Right atrium auricular region (tissue), 2 donors: ENCODE results near the gene ALS2CL. TPM values are rescaled to one million over a fixed set of nuclear protein-coding genes. Genes with fewer than 3 reads are reported as not detected.

Experiments
- DNase-seq: peaks from one replicate; pipeline ENCODE4 v3.0.0-alpha.2; 2019; ENCODE audit warnings: low spot score
- H3K27ac ChIP-seq, 2 donors: fragments of 200-600 bp; sonication (generic); 1 replicate in 1 of 2; 2 replicates in 1 of 2; pipeline ENCODE4 v1.5.1; 2016 to 2019
- H3K27me3 ChIP-seq, 2 donors: fragments of 200-600 bp; sonication (generic); one replicate each; pipeline versions ENCODE4 v1.5.1 to v1.6.0; 2017 to 2019
- H3K36me3 ChIP-seq: fragments of 200-600 bp; sonication (generic); one replicate; pipeline ENCODE4 v1.5.1; 2016
- H3K4me1 ChIP-seq, 2 donors: fragments of 200-600 bp; sonication (generic); one replicate each; pipeline versions ENCODE4 v1.5.1 to v1.6.0; 2017 to 2019
- H3K4me3 ChIP-seq, 2 donors: fragments of 200-600 bp; sonication (generic); 1 replicate in 1 of 2; 2 replicates in 1 of 2; pipeline ENCODE4 v1.5.1; 2017 to 2019; ENCODE audit warnings: mild to moderate bottlenecking in 1 of 2, moderate library complexity in 1 of 2
- H3K9me3 ChIP-seq, 2 donors: fragments of 200-600 bp; sonication (generic); one replicate each; pipeline ENCODE4 v1.5.1; 2019
- total RNA-seq, 2 donors: library from RNA; depleted of rRNA; stranded (reverse); fragments of >200 nt; gene quantifications; one replicate each; pipeline ENCODE4 v1.1.0, GENCODE V29; 2016
- TF ChIP-seq, protein P1 (sequence below), 2 donors: fragments of 200-600 bp; sonication (generic); IDR thresholded peaks; one replicate each; pipeline ENCODE4 v1.5.1; 2019; ENCODE audit warnings: antibody characterized with exemption in 2 of 2

The ALS2CL gene
- total RNA-seq, 2 donors from 2014 or later: 8.3 to 12.5 TPM

DNA sequence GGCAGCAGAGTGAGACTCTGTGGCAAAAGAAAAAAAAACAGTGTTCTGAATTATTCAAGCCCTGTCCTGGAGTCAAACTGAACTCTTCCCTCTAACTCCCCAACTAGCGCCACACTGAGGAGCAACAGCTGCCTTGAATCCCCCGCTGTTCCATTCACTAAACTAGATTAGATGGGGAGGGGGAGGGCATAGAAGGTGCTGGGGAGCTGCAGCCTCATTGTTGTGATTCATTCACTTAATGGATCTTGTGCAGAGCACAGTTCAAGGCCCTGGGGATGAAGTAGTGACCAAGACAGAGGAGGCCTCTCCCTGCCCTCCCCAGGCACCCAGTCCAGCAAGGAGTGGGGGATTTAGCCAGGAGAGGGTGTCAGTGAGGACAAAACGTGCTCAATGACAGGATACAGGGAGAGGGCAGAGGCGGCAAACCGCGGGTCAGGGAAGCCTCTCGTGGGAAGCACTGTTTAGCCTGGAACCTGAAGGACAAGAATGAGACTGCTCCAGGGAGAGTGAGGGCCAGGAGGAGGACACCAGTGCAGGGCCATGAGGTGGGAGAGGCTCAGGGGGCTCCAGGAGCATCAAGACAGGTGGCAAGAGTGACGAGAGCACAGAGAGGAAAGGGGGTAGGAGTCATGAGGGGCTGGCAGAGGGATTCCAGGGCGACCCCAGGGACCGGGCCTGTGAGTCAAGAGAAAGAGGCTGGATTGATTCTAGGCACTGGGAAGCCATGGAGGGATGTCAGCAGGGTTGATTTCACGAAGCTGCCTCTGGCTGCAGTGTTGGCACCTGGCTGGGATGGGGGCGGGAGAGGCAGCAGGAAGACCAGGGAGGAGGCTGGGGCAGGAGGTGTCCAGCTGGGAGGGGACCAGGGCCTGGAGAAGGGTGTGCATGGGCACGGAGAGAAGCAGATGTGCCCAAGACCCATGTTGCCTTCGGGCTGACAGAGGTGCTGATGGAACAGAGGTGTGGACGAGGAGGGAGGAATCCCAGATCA, 31.4 kb downstream of the ALS2CL start:
- H3K27me3 ChIP-seq: no peaks in the 10 kb centered on the region
- DNase-seq: peak; percentile 49
- H3K27ac ChIP-seq: no peak overlapping the region
- no peak overlapping the region for H3K4me3 ChIP-seq
- TF ChIP-seq, protein P1, sequence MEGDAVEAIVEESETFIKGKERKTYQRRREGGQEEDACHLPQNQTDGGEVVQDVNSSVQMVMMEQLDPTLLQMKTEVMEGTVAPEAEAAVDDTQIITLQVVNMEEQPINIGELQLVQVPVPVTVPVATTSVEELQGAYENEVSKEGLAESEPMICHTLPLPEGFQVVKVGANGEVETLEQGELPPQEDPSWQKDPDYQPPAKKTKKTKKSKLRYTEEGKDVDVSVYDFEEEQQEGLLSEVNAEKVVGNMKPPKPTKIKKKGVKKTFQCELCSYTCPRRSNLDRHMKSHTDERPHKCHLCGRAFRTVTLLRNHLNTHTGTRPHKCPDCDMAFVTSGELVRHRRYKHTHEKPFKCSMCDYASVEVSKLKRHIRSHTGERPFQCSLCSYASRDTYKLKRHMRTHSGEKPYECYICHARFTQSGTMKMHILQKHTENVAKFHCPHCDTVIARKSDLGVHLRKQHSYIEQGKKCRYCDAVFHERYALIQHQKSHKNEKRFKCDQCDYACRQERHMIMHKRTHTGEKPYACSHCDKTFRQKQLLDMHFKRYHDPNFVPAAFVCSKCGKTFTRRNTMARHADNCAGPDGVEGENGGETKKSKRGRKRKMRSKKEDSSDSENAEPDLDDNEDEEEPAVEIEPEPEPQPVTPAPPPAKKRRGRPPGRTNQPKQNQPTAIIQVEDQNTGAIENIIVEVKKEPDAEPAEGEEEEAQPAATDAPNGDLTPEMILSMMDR (IDR thresholded peaks at IDR 0.05): no peak
- no peaks in the 10 kb centered on the region for H3K9me3 ChIP-seq
- peaks cover 0 to 50% of the 10 kb centered on the region in 2 donors for H3K4me1 ChIP-seq
- H3K36me3 ChIP-seq: no peaks in the 10 kb centered on the region

DNA sequence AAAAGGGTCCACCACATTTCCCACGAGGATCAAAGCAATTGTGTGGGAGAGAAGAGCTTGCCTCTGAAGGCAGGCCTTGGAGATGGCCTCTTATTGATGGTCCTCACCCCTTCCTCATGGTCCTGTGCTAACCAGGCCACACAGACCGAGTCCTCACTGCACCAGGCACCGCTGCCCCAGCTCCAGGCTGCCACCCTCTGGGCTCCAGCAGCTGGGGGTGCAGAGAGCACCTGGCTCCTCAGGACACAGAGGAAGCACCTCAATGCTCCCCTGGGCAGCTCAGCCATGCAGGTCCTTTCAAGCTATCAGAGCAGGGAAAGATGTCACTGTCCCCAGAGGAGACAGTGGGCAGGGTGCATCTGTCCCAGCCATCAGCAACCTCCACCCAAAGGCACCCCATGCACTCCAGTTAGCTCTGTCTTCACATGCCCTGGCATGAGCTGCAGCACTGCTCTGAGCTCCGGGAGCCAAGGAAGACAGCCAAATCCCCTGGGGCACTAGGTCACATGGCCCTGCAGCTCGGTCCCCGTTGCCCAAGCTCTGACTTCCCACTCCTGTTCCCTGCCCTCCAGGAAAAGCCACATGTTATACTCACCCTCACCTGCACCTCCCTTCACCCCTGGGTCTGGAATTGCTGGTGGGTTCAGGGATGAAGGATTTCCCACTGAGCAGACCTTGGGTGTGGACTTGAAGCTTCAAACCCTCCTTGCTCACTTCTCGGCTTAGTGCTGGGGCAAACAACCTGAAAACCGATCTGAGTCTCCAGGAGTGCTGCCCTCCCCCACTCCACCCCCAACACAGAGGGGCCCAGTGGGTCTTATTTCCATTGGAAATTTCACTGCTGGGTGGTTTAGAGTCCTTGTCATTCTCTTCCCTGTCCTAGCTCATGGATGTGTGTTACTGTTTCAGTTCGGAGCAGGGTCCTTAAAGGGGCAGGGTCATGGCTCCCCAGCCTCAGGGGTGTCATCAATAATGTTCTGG, 32.6 kb downstream of the ALS2CL start:
- Histone ChIP-seq H3K9me3 (no peaks in the 10 kb centered on the region), H3K4me3 (no peak overlapping the region), H3K36me3 (no peaks in the 10 kb centered on the region), H3K4me1 (peaks cover 0 to 40% of the 10 kb centered on the region in 2 donors), H3K27ac (no peak overlapping the region), H3K27me3 (no peaks in the 10 kb centered on the region)
- TF ChIP-seq, protein P1 (IDR thresholded peaks at IDR 0.05): no peak
- DNase-seq: peak; percentile 51

DNA sequence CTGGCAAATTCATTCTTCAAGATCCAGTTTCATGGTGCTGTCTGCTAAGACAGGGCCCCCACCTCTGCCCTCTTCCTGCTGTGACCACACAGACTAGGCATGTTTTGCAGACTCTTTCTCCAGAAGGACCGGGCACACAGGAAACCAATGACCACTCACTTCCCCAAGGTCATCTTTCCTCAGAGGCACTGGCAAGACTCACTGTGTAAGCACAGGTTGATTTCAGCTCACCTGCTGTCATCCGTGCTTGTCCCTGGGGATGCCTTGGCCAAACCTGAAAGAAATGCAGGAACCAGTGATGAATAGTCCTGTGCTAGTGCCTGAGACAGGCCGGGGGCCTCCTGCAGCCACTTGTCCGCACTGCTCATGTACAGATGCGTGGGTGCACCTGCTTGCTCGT, 33.5 kb downstream of the ALS2CL start:
- Histone ChIP-seq H3K4me1 (peaks cover 0 to 32% of the 10 kb centered on the region in 2 donors), H3K27ac (no peak overlapping the region), H3K4me3 (no peak overlapping the region), H3K36me3 (no peaks in the 10 kb centered on the region), H3K27me3 (no peaks in the 10 kb centered on the region), H3K9me3 (no peaks in the 10 kb centered on the region)
- TF ChIP-seq, protein P1 (IDR thresholded peaks at IDR 0.05): no peak
- peak; percentile 34 for DNase-seq

DNA sequence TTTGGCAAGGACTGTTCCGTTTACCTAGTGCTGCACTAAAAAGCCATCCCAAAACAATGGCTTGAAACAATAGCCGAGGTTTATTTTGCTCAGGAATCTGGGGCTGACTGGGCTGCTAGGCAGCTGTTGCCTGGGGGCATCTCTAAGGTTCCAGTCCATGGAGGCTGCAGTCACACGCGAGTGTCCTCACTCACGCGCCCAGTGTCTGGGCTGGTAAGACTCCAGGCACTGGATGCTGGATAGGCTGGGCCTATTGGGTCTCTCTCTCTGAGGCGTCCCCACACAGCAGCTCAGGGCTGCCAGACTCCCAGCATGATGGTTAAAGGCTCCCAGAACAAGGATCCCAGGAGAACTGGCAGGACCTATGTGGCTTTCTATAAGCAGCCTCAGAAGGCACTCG, 34.2 kb downstream of the ALS2CL start:
- Histone ChIP-seq H3K36me3 (no peaks in the 10 kb centered on the region), H3K4me3 (no peak overlapping the region), H3K27ac (no peak overlapping the region), H3K9me3 (no peaks in the 10 kb centered on the region), H3K4me1 (peaks cover 0 to 29% of the 10 kb centered on the region in 2 donors), H3K27me3 (no peaks in the 10 kb centered on the region)
- TF ChIP-seq, protein P1 (IDR thresholded peaks at IDR 0.05): no peak
- DNase-seq: peak; percentile 30

DNA sequence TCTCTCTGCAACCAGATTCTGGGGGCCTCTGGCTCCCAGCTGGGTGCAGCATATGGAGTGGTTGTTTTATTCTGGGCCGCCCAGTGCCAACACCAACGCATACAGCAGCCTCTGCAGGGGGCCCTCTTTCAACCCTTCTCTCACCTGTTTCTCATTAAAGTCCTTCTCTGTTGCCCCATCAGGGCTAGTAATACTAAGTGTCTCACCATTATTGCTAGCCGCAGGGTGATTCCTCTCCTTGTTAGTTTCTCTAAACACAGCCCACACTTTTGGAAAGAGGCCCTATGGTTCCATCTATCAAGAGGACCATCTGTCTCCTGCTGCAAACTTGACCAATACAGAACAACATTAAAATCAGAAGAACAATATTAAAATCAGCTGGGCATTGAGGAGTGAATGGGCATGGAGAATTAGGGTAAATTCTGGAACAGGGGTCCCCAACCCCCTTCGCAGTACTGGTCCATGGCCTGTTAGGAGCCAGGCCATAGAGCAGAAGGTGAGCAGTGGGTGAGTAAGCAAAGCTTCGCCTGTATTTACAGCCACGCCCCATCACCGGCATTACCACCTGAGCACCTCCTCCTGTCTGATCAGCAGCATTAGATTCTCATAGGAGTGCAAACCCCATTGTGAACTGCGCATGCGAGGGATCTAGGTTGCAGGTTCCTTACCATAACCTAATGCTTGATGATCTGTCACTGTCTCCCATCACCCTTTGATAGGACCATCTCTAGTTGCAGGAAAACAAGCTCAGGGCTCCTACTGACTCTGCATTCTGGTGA, 36.5 kb downstream of the ALS2CL start:
- DNase-seq: no peak
- Histone ChIP-seq H3K27ac (no peak overlapping the region), H3K36me3 (no peaks in the 10 kb centered on the region), H3K9me3 (no peaks in the 10 kb centered on the region), H3K27me3 (no peaks in the 10 kb centered on the region), H3K4me1 (peaks cover 0 to 9% of the 10 kb centered on the region in 2 donors), H3K4me3 (no peak overlapping the region)
- TF ChIP-seq, protein P1 (IDR thresholded peaks at IDR 0.05): no peak
